Endothelial cell of umbilical vein (primary cell): ENCODE results near the gene NAA40. TPM values are rescaled to one million over a fixed set of nuclear protein-coding genes. Genes with fewer than 3 reads are reported as not detected.

Experiments used
- BruUV-seq: library from RNA; stranded (reverse); fragments of 400-500 nt; replicated peaks from 2 replicates; lab custom pipeline; 2021; lab: Mats Ljungman, UMichigan
- CTCF ChIA-PET: fragments of 300-600, 350-600 bp; sonication (Branson Sonifier 250); formaldehyde crosslinking; loops from one replicate; lab custom pipeline; 2021; ENCODE audit warnings: antibody characterized with exemption, inconsistent platforms; lab: Charles Lee
- POLR2A ChIA-PET: fragments of 300-600, 350-600 bp; sonication (Branson Sonifier 250); formaldehyde crosslinking; loops from one replicate; lab custom pipeline; 2021; ENCODE audit warnings: antibody characterized with exemption, inconsistent platforms; lab: Charles Lee
- DNase-seq: peaks from one replicate; pipeline ENCODE4 v3.0.0-alpha.2; 2011; ENCODE audit warnings: low read depth, low spot score
- FAIRE-seq: peaks from 2 replicates; lab custom pipeline; 2011; peaks lifted over from hg19 to GRCh38; lab: Jason Lieb, UNC
- H2AFZ ChIP-seq: 2 replicates; pipeline ENCODE4 v1.6.0; 2012; ENCODE audit warnings: low read depth, low read length, control low read depth, inconsistent platforms
- H3K27ac ChIP-seq: 2 replicates; pipeline ENCODE4 v1.5.1; 2011; ENCODE audit warnings: low read depth, mild to moderate bottlenecking, control low read depth, low read length, moderate library complexity; ENCODE audit not compliant: insufficient read depth
- H3K27me3 ChIP-seq, 2 experiments: 2 replicates each; pipeline versions ENCODE4 v1.6.0 to v1.6.1; 2011; ENCODE audit warnings: low read length in 2 of 2, mixed read lengths in 1 of 2; ENCODE audit not compliant: control insufficient read depth in 2 of 2, insufficient read depth in 2 of 2
- H3K36me3 ChIP-seq, 2 experiments: 2 replicates in 1 of 2; 3 replicates in 1 of 2; pipeline ENCODE4 v1.5.1; 2011; ENCODE audit warnings: low read length in 2 of 2, mild to moderate bottlenecking in 1 of 2, moderate library complexity in 1 of 2; ENCODE audit not compliant: control insufficient read depth in 2 of 2, insufficient read depth in 2 of 2; ENCODE audit errors: extremely low read depth in 1 of 2
- H3K4me1 ChIP-seq: 3 replicates; pipeline ENCODE4 v1.5.1; 2011; ENCODE audit warnings: mild to moderate bottlenecking, low read length; ENCODE audit not compliant: control insufficient read depth, insufficient read depth; ENCODE audit errors: extremely low read depth
- H3K4me2 ChIP-seq: 2 replicates; pipeline ENCODE4 v1.6.1; 2011; ENCODE audit warnings: low read length, control low read depth, mixed read lengths; ENCODE audit not compliant: insufficient read depth
- H3K4me3 ChIP-seq, 3 experiments: fragments of 200-600 bp in 1 of 3; sonication (generic), shearing (Covaris generic) in 1 of 3; replicated peaks in 1 of 3; 2 replicates each; pipeline ENCODE4 v1.5.1; 2011 to 2016; ENCODE audit warnings: control low read depth in 3 of 3, low read length in 3 of 3, mild to moderate bottlenecking in 2 of 3, inconsistent platforms in 1 of 3, low read depth in 1 of 3, moderate library complexity in 1 of 3; ENCODE audit not compliant: insufficient read depth in 1 of 3
- H3K79me2 ChIP-seq: 2 replicates; pipeline ENCODE4 v1.6.0; 2012; ENCODE audit warnings: low read length, inconsistent platforms; ENCODE audit not compliant: control insufficient read depth, insufficient read depth
- H3K9ac ChIP-seq: replicated peaks from 2 replicates; pipeline ENCODE3; 2011; ENCODE audit warnings: low read length, control low read depth; ENCODE audit not compliant: insufficient read depth; ENCODE audit errors: extremely low read depth
- H3K9me1 ChIP-seq: replicated peaks from 3 replicates; pipeline ENCODE4 v1.6.0; 2011; ENCODE audit warnings: mild to moderate bottlenecking, low read length; ENCODE audit not compliant: control insufficient read depth, insufficient read depth; ENCODE audit errors: extremely low read depth
- H3K9me3 ChIP-seq: replicated peaks from 2 replicates; pipeline ENCODE4 v1.5.1; 2012; ENCODE audit warnings: low read length, inconsistent platforms; ENCODE audit not compliant: control insufficient read depth, insufficient read depth
- H4K20me1 ChIP-seq: replicated peaks from 2 replicates; pipeline ENCODE3; 2011; ENCODE audit warnings: mild to moderate bottlenecking, low read length; ENCODE audit not compliant: control insufficient read depth, insufficient read depth; ENCODE audit errors: extremely low read depth
- EZH2 ChIP-seq: IDR thresholded peaks from 2 replicates; pipeline ENCODE4 v1.6.1; 2012; ENCODE audit warnings: borderline replicate concordance, low read depth, mild to moderate bottlenecking, moderate library complexity, low read length, inconsistent platforms; ENCODE audit not compliant: severe bottlenecking
- FOS ChIP-seq: IDR thresholded peaks from 2 replicates; pipeline ENCODE4 v1.6.1; 2011; ENCODE audit warnings: mild to moderate bottlenecking, low read length, moderate library complexity, borderline replicate concordance; ENCODE audit not compliant: insufficient read depth
- GATA2 ChIP-seq: IDR thresholded peaks from 2 replicates; pipeline ENCODE4 v1.7.0; 2011; ENCODE audit warnings: low read depth, mild to moderate bottlenecking, moderate library complexity, mixed read lengths, low read length; ENCODE audit not compliant: insufficient read length, insufficient read depth
- JUN ChIP-seq: IDR thresholded peaks from 2 replicates; pipeline ENCODE4 v1.6.1; 2011; ENCODE audit warnings: borderline replicate concordance, low read depth; ENCODE audit not compliant: insufficient read length, insufficient read depth
- MYC ChIP-seq: IDR thresholded peaks from one replicate; pipeline ENCODE4 v1.6.1; 2011; ENCODE audit warnings: mild to moderate bottlenecking, low read depth, low read length
- POLR2A ChIP-seq: IDR thresholded peaks from 2 replicates; pipeline ENCODE4 v1.6.1; 2012; ENCODE audit warnings: low read depth, mild to moderate bottlenecking, control low read depth, low read length
- POLR2AphosphoS5 ChIP-seq: IDR thresholded peaks from 2 replicates; pipeline ENCODE4 v1.6.1; 2012; ENCODE audit warnings: low read depth, mild to moderate bottlenecking, control low read depth, low read length, moderate library complexity; ENCODE audit not compliant: insufficient read depth
- dilution Hi-C: fragments of 300-500 bp; cut with MboI; formaldehyde crosslinking; loops from one replicate; pipeline ENCODE4 v1.15.0; 2019; ENCODE audit warnings: low sequenced_read_pairs; ENCODE audit not compliant: extremely low pct_ligation_motif_present
- intact Hi-C: fragments of 100-400 bp; cut with micrococcal nuclease; formaldehyde crosslinking; loops from one replicate; pipeline ENCODE4 v1.10.0; 2022
- polyA plus RNA-seq, 4 experiments: library from polyadenylated mRNA; depleted of rRNA in 3 of 4; stranded (reverse) in 3 of 4; unstranded in 1 of 4; fragments of >200 nt; gene quantifications; 2 replicates each; pipeline versions ENCODE4 v1.2.1 to v1.2.3, GENCODE V29; 2011 to 2012; ENCODE audit warnings: missing spikeins in 1 of 4
- total RNA-seq: library from RNA; stranded (reverse); gene quantifications from 2 replicates; pipeline ENCODE4 v1.2.3, GENCODE V29; 2021
- TF ChIP-seq, protein P1 (sequence below), 2 donors: IDR thresholded peaks; 1 replicate in 1 of 2; 2 replicates in 1 of 2; pipeline ENCODE4 v1.5.1; 2011; ENCODE audit warnings: low read length in 2 of 2, mild to moderate bottlenecking in 2 of 2, moderate library complexity in 2 of 2, control low read depth in 1 of 2, inconsistent platforms in 1 of 2, low read depth in 1 of 2; ENCODE audit not compliant: insufficient read depth in 1 of 2; ENCODE audit errors: extremely low read depth in 1 of 2
- TF ChIP-seq, protein P2 (sequence below): IDR thresholded peaks from 2 replicates; pipeline ENCODE4 v1.6.1; 2011; ENCODE audit not compliant: insufficient read depth, insufficient read length

NAA40 gene
- total and polyA plus RNA-seq, 2 donors (not counting 3 experiments of a cell fraction or from before 2014, with no cell fraction given) = 28.5 to 32.3 TPM

DNA sequence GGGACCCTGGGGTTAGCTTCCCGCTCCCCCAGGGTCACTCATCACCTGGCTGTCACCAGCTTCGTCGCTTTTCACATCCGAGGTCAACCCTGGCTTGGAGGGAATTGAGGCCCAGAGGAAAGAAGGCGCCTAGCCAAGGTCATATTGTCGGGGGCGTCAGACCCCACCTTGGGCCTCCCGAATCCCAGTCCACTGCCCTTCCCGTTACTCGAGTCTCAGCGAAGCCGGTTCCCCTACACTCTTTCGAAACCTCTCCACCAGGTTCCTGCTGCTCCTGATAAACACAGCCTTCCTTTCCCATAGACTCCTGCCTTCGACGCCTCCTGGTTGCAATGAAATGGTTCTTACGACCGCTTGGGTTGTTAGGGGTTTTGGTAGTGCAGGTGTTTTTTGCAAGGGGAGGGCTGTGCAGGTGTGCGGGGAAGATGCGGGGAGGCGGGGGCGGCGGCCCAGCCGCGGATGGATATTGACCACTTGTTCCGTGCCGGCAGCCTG lies 642 bp downstream of the NAA40 start:
- H3K4me2 ChIP-seq = peak overlapping the region; percentile 74
- no peaks in the 10 kb centered on the region for H4K20me1 ChIP-seq
- no TSS peak for BruUV-seq
- peak overlapping the region; percentile 91 for H2AFZ ChIP-seq
- ChIA-PET CTCF (interaction anchor here (0.9 to 2.4 kb wide), 4 partner anchors 13 to 170 kb away, joined by 3 to 9 read pairs (median 4); partner anchors contain the start of genes RCOR2 and ZFTA), POLR2A (interaction anchor here (0.6 kb wide), 1 partner anchor 102 kb away, joined by 5 read pairs; no protein-coding TSS in a partner anchor)
- no peak for TF ChIP-seq FOS
- TF ChIP-seq JUN = no peak
- TF ChIP-seq, protein P1, sequence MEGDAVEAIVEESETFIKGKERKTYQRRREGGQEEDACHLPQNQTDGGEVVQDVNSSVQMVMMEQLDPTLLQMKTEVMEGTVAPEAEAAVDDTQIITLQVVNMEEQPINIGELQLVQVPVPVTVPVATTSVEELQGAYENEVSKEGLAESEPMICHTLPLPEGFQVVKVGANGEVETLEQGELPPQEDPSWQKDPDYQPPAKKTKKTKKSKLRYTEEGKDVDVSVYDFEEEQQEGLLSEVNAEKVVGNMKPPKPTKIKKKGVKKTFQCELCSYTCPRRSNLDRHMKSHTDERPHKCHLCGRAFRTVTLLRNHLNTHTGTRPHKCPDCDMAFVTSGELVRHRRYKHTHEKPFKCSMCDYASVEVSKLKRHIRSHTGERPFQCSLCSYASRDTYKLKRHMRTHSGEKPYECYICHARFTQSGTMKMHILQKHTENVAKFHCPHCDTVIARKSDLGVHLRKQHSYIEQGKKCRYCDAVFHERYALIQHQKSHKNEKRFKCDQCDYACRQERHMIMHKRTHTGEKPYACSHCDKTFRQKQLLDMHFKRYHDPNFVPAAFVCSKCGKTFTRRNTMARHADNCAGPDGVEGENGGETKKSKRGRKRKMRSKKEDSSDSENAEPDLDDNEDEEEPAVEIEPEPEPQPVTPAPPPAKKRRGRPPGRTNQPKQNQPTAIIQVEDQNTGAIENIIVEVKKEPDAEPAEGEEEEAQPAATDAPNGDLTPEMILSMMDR (IDR thresholded peaks at IDR 0.05; ENCODE audit: extremely low read depth in 1 of 2, insufficient read depth in 1 of 2, low read depth in 1 of 2, low read length in 2 of 2) = no peak
- no peak for TF ChIP-seq POLR2AphosphoS5
- TF ChIP-seq MYC = no peak
- no peak for TF ChIP-seq GATA2
- no peak for TF ChIP-seq EZH2
- no peak for TF ChIP-seq POLR2A
- TF ChIP-seq, protein P2, sequence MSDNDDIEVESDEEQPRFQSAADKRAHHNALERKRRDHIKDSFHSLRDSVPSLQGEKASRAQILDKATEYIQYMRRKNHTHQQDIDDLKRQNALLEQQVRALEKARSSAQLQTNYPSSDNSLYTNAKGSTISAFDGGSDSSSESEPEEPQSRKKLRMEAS = no peak
- no peaks in the 10 kb centered on the region for H3K27me3 ChIP-seq
- no peaks in the 10 kb centered on the region for H3K36me3 ChIP-seq
- H3K27ac ChIP-seq = no peak overlapping the region
- no peaks in the 10 kb centered on the region for H3K9me3 ChIP-seq
- DNase-seq (peak; percentile 31), FAIRE-seq (peak; percentile 49)
- H3K9ac ChIP-seq = peak overlapping the region; percentile 59
- intact Hi-C loops = loop anchor here (2.0 kb wide), 3 partner anchors 23 to 173 kb away; partner anchors contain the start of genes MARK2 and RCOR2
- H3K9me1 ChIP-seq = no peaks in the 10 kb centered on the region
- H3K4me1 ChIP-seq = peaks cover 11% of the 10 kb centered on the region
- dilution Hi-C loops = no loop called here
- peak overlapping the region; percentile 73 to 98 (median 78) for H3K4me3 ChIP-seq
- peaks cover 24% of the 10 kb centered on the region for H3K79me2 ChIP-seq
